ENCODE data around the gene SAE1. TPM values are rescaled to one million over a fixed set of nuclear protein-coding genes. Genes with fewer than 3 reads are reported as not detected.

Gene SAE1
- polyA plus RNA-seq, 2 of the 4 experiments (the other 2 are of a cell fraction), result 206 to 249 TPM

GRCh38 chr19:47172666-47173455 is 42.2 kb downstream of the SAE1 start:
- no peak overlapping the region for H3K27ac ChIP-seq
- CTCF ChIA-PET, result interaction anchor here (0.9 to 1.8 kb wide), 9 partner anchors 9 to 71 kb away, joined by 3 to 9 read pairs (median 3); no protein-coding TSS in a partner anchor
- no peak overlapping the region for H3K4me3 ChIP-seq
- no peak overlapping the region for H3K4me2 ChIP-seq
- no peaks in the 10 kb centered on the region for H3K9me3 ChIP-seq
- DNase-seq (ENCODE audit: low read depth in 1 of 2, low spot score in 1 of 2) (no peak), ATAC-seq (no peak), FAIRE-seq (no peak)
- 94% methylated on average over 19 of the region's 19 CpGs for WGBS (ENCODE audit: missing lambda C conversion rate)
- TF ChIP-seq GATA3 (IDR thresholded peaks at IDR 0.05; ENCODE audit: borderline replicate concordance) (no peak), CHD4 (IDR thresholded peaks at IDR 0.05; ENCODE audit: borderline replicate concordance) (no peak), ATOH8 (CRISPR knock-in tag; IDR thresholded peaks at IDR 0.05; ENCODE audit: low read depth) (no peak), POLR2AphosphoS2 (conservative IDR thresholded peaks at IDR 0.05; ENCODE audit: low read length) (no peak), ELK1 (IDR thresholded peaks at IDR 0.05; ENCODE audit: low read depth, low read length) (no peak), JUNB (IDR thresholded peaks at IDR 0.05) (no peak), CEBPB (IDR thresholded peaks at IDR 0.05) (no peak), ZNF302 (CRISPR knock-in tag; IDR thresholded peaks at IDR 0.05) (no peak), MAZ (IDR thresholded peaks at IDR 0.05; ENCODE audit: borderline replicate concordance, low read depth, low read length) (no peak), MAFK (IDR thresholded peaks at IDR 0.05; ENCODE audit: partially characterized antibody) (no peak), E2F6 (IDR thresholded peaks at IDR 0.05; ENCODE audit: borderline replicate concordance, low read depth) (no peak), HOXA7 (CRISPR knock-in tag; IDR thresholded peaks at IDR 0.05) (no peak), HEYL (CRISPR knock-in tag; IDR thresholded peaks at IDR 0.05) (no peak), KDM1A (IDR thresholded peaks at IDR 0.05; ENCODE audit: low read depth) (no peak), CBX2 (IDR thresholded peaks at IDR 0.05; ENCODE audit: borderline replicate concordance, low read depth) (no peak), SREBF2 (IDR thresholded peaks at IDR 0.05) (no peak), MYC (IDR thresholded peaks at IDR 0.05; ENCODE audit: borderline replicate concordance, low read length) (no peak)
- POLR2A ChIA-PET, result interaction anchor here (0.5 to 1.0 kb wide), 3 partner anchors 27 to 71 kb away, joined by 3 to 5 read pairs (median 4); no protein-coding TSS in a partner anchor
- peaks cover 11% of the 10 kb centered on the region; the same call in 2 of the 3 replicates for H3K4me1 ChIP-seq

- POLR2A ChIA-PET, result no interaction called here
- H3K4me1 ChIP-seq, result peaks cover 11% of the 10 kb centered on the region; the same call in 2 of the 3 replicates
- no peak overlapping the region for H3K4me3 ChIP-seq
- no peak for FAIRE-seq
- H3K9me3 ChIP-seq, result no peaks in the 10 kb centered on the region
- CTCF ChIA-PET, result interaction anchor here (1.5 to 3.7 kb wide), 3 partner anchors 22 to 72 kb away, joined by 7 to 20 read pairs (median 16); no protein-coding TSS in a partner anchor
- 84% methylated on average over 5 of the region's 5 CpGs for WGBS (ENCODE audit: missing lambda C conversion rate)
- H3K4me2 ChIP-seq, result no peak overlapping the region
- no peak for ATAC-seq
- no peak for DNase-seq (ENCODE audit: low read depth in 1 of 2, low spot score in 1 of 2)
- no peak overlapping the region for H3K27ac ChIP-seq
- no peak for TF ChIP-seq JUN (IDR thresholded peaks at IDR 0.05)
- no peak for TF ChIP-seq ZSCAN20 (CRISPR knock-in tag; IDR thresholded peaks at IDR 0.05)
- no peak for TF ChIP-seq HOXB13 (CRISPR knock-in tag; IDR thresholded peaks at IDR 0.05; ENCODE audit: low read depth)
- TF ChIP-seq MAZ (IDR thresholded peaks at IDR 0.05; ENCODE audit: borderline replicate concordance, low read depth, low read length), result no peak
- TF ChIP-seq NPAS2 (CRISPR knock-in tag; IDR thresholded peaks at IDR 0.05; ENCODE audit: borderline replicate concordance), result no peak
- TF ChIP-seq RNF2 (IDR thresholded peaks at IDR 0.05; ENCODE audit: borderline replicate concordance, low read depth), result no peak
- TF ChIP-seq TFCP2L1 (CRISPR knock-in tag; IDR thresholded peaks at IDR 0.05), result no peak
- TF ChIP-seq HEYL (CRISPR knock-in tag; IDR thresholded peaks at IDR 0.05), result no peak
- no peak for TF ChIP-seq NR3C1 (IDR thresholded peaks at IDR 0.05)
- no peak for TF ChIP-seq SREBF2 (IDR thresholded peaks at IDR 0.05)
- TF ChIP-seq ZFP36 (IDR thresholded peaks at IDR 0.05; ENCODE audit: borderline replicate concordance, partially characterized antibody), result no peak
- TF ChIP-seq CHD2 (IDR thresholded peaks at IDR 0.05; ENCODE audit: low read length, partially characterized antibody), result no peak
- no peak for TF ChIP-seq MAX (IDR thresholded peaks at IDR 0.05)
- TF ChIP-seq KDM5A (IDR thresholded peaks at IDR 0.05), result no peak
- TF ChIP-seq ATOH8 (CRISPR knock-in tag; IDR thresholded peaks at IDR 0.05; ENCODE audit: low read depth), result no peak
Measured at GRCh38 chr19:47176071-47176626, 45.5 kb downstream of the SAE1 start.
